DND-41 (cell line): ENCODE measurements around the gene PCDHGB3.

ENCODE experiments used
- CTCF ChIP-seq: IDR thresholded peaks from 2 replicates; pipeline ENCODE4 v1.5.1; 2012; ENCODE audit warnings: borderline replicate concordance, low read length, moderate library complexity, mild to moderate bottlenecking; ENCODE audit not compliant: poor library complexity, severe bottlenecking; ENCODE audit errors: extremely low read depth
- EZH2 ChIP-seq: IDR thresholded peaks from 3 replicates; pipeline ENCODE4 v1.6.1; 2012; ENCODE audit warnings: borderline replicate concordance, low read depth, mild to moderate bottlenecking, moderate library complexity, low read length, inconsistent platforms; ENCODE audit not compliant: severe bottlenecking

- no peak for TF ChIP-seq EZH2
- no peak for TF ChIP-seq CTCF
Observed at GRCh38 chr5:141356133-141356532, 13.9 kb upstream of the PCDHGB3 start.
